ENCODE results near the gene NINJ1.
"Not testable (repeated sequence)": the region's sequence is repeated elsewhere in the genome, so short reads cannot be mapped to it uniquely, and the experiment has no call there.

NINJ1 gene

DNA sequence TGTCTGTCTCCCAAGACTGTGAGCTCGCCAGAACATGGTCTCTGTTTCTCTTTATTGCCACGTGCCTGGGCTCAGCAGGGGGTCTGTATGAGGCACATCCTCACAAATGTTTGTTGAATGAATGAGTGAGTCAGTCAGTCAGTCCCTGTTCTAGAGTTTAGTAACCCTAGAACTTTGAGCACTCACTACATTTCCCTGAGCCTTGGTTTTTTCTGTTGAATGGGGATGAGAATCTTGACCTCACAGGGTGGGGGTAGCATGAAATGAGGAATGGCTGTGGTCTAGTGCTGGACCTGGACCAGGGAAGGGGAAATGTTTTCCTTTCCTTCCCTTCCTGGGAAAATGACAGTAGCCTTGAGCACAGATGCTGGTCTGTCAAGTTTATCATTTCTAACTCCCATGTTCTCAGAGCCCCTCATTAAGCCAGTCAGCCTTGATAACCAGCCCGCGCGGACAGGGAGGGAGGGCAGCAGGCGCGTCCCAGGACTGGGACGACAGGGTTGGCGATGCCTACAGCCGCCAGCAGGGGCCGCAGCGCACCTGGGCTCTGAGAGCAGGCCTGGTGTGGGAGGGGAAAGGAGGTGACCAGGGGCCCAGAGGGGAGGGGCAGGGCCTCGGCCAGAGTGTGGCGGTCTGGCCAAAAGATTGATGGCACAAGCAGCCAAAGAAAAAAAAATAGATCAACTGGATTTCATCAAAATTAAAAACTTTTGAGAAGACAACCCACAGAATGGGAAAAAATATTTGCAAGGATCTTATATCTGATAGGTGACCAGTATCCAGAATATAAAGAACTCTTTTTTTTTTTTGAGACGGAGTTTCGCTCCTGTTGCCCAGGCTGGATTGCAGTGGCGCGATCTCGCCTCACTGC, 25.8 kb upstream of the NINJ1 start:
- peak; percentile 21 to 68 for DNase-seq

DNA sequence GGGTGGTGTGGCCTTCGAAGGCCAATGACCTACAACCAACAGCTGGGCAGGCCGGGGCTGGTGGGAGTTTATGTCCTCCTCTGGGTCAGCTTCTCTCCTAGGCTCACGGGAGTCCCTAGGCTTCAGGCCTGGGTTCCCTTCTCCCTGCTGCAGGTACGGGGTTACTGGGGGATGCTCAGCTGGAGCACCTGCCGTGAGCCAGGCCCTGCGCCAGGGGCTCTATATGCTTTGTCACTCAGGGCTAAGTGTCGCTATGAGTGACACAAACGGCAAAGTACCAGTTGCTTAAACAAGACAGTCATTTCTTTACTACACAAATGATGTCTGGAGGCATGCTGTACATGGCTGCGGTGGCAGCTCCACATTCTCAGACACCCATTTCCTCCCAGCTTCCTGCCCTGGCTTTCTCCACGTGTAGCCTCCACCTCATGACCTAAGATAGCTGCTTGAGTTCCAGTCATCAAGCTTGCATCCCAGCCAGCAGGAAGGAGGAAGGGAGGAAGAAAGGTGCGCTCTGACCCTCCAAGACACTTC, 22.5 kb upstream of the NINJ1 start:
- DNase-seq, result no peak

DNA sequence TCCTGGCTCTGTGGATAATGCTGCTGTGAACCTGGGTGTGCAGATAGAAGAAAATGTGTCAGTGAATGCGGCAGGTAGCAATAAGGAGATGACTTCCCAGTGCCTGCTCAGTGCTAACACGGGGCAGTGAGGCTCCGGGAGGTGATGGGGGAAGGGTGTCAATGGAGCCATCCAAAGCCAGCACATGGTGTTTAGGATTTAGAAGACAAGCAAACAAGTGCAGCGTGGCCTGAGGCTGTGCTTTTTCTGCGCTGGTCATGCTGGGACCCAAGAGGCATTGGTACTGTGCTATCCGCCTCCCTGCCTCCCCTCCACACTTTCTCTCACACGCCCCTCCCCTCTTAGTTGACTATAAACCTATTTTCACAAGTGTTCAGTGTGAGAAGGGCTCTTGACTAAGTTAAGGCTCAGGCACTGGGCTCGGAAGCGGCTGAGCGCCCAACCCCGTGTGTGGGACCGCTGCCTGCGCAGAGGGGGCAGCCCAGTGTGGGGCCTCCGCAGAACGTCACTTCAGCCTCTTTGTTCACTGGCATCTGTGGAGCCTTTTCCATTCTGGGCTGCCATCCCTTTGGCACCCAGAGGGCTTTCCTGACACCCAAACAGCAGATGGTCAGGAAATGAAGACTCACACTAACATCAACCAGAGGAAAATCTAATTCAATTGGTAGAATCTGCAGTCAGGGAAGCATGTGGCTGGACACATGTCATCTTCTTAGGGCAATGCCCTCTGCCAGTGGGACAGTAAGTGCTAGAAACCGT, 21.8 kb upstream of the NINJ1 start:
- DNase-seq, result no peak

DNA sequence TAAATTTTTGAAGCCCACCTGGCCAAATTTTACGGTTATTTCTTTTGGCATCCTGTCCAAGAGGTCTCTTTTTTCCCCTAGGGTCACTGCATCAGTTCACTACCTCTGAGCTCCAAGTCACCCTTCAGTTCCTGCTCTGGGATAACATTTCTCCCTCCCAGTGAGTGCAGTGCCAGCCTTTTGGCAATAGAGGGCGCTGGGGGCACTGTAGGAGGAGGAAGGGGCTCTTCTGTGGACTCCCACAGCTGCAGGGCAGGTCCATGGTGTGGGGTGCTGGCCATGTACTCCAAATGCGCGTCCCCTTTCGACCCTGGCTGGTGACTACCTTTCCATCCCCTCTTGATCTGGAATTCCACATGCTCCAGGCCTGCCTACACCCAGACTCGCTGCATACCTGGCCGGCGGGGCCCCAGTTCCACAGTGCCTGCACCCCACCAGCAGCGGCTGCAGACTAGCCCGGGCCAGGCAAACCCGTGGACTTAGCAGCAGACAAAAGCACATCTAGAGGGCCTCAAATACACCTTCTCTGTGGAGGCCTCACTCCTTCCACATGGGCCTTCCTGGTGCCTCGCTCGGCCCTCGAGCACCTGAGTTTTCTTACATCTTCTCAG, 20.3 kb upstream of the NINJ1 start:
- peak; percentile 33 to 46 for DNase-seq

DNA sequence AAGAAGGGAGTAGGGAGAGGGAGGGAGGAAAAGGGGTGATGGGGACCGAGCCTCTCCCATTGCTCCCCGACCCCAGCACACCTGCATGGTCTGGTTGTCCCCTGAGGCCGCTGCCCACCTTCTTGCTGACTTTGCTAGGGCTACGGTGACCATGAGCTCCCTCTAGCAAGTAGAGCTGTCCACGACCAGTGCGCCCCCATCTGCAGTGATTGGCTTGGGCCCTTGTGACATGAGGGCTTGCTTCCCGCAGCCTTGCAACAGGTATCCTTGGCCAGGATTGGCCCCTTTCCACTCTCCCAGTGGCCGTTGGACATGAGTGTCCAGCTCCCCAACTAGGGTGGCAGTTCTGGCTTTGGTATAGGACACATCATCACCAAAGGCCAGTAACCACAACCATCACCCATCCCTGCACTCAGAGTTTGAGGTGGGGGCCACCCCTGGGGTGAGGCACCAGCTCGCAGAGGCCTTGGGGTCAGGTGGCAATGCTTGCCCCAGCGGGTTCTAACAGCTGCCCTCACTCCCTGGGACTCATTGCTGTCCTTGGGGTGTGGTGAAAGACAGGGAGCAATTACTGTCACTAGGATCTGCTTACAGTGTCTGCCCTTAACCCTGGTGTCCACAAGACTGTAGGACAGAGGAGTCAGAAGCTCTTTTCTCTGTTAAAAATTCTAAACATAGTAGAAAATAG, 17.2 kb upstream of the NINJ1 start:
- DNase-seq, result no peak

DNA sequence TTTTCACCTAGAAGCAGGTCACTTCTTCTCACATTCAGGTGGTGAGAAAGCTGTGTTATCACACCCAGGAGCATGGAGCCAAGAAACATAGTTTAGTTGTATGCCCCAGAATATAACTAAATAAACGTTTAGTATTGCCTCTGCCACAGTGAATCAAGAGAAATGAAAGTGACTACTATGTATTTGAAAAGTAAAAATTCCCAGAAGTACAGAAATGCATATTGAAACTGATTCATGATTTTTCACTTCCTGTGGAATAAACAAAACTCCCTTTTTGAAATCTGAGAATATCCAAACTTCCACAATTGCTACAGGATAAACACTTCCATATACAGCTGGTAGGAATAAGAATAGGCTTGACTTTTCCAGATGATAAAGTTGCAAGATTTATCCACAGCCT, 15.3 kb upstream of the NINJ1 start:
- no peak for DNase-seq

DNA sequence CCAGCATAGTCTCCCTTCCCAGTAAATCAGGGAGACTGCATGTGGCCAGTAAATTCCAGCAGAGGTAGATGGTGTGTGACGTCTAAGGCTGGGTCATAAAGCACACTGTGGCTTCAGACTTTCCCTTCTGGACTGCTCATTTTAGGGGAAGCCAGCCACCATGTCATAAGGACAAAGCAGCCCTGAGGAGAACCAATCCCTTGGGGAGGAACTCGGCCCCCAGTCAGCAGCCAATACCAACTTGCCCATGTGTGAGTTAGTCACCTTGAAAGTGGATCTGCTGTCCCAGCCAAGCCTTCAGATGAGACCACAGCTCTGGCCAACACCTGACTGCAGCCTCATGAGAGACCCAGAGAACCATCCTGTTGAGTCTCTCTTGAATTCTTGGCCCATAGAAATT, 14.7 kb upstream of the NINJ1 start:
- no peak for DNase-seq

DNA sequence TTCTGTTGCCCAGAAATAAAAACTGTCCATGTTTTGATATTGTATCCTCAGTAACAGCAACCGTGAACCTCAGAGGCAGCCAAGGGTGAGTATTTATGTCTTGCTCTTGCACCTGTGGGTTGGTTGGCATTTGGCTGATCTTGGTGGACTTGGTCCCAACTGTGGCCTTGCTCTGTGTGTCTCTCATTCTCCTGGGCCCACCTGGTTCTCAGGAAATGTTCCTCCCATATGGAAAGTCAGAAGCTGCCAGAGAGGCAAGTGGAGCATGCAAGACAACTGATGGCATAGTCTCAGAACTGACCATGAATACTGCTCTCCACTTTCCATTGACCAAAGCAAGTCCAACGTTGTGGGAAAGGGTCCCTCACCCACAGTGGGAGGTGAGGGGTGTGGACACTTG, 13.6 kb upstream of the NINJ1 start:
- no peak for DNase-seq

DNA sequence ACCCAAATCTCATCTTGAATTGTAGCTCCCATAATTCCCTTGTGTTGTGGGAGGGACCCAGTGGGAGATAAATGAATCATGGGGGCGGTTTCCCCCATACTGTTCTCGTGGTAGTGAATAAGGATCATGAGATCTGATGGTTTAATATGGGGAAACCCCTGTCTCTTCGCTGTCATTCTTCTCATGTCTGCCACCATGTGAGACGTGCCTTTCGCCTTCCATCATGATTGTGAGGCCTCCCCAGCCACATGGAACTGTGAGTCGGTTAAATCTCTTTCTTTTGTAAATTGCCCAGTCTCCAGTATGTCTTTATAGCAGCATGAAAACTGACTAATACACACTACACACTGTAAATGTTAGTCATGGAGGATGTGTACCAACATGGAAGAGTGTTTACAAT, 12.6 kb upstream of the NINJ1 start:
- DNase-seq, result not testable (repeated sequence)

DNA sequence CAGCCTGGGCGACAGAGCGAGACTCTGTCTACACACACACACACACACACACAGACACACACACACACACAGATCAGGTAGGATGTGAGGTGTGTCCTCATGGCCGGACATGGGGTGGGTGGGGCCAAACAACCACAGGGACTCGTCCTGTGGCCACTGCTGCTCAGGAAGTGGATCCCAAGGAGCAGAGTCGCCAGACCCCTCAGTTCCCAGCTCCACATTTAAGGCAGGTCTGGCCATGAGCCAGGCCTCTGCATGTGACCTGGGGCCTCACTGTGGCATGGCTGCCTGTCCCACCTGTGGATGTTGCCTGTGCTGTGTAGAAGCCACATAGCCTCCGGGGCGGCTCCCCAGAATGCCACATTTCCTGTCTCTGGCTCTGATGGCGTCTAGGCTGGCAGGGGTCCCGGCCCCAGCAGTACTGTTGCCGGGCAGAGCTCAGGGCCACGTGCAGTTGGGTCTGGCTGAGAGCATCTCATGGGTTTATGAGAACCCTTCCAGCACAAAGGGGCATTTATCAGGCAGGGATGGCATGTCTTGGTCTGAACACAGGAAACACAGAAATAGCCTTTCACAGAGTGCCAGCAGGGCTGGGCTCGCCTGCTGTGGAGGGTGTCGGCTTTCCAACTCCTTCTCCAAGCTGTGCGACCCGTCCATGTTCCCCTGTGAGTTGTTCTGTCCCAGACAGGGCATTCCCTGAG, 9.9 kb upstream of the NINJ1 start:
- no peak for DNase-seq

DNA sequence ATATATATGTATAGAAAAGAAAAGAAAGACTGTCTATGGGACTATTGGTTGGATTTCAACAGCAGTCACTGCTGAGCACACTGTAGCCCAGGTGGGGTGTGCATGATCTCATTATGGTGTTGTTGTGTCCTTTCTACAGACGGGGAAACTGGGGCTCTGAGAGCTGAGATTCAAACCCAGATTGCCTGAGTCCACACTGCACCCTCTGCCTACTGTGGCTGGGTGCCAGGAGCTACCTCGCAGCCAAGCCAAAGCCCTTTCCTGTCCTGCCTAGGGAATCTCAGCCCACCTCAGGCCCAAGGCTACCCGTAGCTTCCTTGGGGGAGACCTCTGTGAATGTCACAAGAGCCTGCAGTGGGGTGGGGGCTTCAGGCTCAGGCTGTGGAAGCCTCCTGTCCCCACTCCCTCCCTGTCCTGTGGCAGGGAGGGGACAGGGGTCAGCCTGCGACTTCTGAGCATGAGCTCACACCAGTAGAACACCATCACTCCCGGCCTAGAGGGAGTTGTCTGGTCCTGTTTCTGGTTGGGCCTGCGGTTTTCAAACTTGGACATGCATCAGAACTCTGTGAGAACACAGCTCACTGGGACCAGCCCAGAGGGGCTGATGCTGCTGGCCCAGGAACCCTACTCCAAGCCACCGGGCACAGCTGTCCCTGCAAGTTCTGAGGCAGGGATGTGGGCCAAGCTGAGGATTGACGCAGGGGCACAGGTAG, 7.9 kb upstream of the NINJ1 start:
- no peak for DNase-seq

DNA sequence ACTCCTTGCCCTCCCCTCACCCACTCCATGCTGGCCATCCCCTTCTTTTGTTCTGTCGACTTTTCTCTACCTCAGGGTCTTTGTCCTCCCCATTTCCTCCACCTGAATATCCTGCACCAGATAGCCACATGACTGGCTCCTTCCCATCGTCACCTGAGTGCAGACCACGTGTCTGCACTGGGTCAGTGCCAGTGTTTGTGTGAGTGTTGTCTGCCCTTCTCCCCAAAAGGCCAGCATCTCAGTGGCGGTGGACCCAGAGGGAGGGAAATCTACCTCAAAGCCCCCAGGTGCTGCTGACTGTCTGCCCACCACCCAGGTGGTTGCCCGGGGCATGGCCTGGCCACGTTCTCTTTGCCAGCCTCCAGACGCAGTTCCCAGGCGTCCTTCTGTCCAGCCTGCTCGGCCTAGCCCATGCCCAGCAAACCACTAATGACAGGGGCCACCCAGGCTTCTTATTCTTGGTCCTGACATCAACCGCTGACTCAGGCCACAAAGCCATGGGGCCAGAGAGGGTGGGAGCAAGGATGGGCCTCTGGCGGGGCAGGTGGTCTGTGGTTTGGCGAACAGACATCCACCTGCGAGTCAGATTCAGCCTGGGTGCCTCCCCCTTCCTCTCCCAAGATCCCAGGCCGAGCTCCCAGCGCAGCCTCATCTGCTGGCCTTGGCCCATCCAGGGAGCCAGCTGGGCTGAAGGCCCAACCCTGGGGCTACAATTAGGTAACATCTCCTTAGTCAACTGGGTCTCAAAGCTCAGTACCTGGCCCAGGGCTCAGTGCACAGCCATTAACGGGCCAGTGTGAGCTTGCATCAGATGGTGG, 5.5 kb upstream of the NINJ1 start:
- no peak for DNase-seq

DNA sequence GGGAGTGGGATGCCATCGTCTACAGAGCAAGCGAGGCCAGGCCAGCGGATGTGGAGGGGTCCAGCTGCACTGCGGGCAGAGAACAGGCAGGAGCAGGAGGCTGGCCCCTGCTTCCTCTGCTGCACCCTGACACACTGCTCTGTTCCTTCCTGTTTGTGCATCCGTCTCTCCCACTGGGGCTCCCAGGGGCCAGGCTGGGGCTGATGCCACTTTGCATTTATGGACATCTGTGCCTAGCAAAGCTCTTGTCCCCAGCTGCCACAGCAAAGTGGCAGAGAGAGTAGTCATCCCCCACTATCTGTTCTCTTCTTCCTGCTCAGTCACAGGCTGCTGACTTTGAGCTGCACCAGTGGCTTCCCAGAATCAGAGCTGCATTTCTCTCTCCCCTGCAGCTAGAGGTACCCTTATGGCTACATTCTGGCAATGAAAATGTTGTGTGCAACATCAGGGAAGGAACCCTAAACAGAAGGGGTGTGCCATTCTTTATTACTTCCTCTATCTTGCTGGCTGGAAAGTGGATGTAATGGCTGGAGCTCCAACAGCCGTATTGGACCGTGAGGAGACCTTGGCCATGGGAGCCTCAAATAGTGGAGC, 4.2 kb upstream of the NINJ1 start:
- DNase-seq, result no peak

DNA sequence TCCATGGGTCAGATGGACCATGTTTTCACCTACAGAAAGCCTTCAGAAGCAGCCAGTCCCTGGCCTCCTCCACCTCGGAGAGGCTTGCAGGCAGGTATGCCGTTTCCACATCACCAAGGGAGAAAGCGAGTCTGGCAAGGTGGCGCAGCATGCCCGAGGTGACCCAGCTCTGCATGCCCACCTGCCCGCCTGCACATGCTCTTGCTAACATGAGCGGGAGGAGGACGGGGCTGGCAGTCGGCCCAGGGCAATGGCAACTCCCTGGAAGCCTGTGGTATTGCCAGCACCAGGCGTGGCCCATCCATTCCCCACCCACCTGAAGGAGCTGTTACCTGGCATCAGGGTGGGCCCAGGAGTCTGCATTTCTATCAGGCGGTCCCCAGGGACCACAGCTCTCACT, 3.3 kb upstream of the NINJ1 start:
- no peak for DNase-seq

DNA sequence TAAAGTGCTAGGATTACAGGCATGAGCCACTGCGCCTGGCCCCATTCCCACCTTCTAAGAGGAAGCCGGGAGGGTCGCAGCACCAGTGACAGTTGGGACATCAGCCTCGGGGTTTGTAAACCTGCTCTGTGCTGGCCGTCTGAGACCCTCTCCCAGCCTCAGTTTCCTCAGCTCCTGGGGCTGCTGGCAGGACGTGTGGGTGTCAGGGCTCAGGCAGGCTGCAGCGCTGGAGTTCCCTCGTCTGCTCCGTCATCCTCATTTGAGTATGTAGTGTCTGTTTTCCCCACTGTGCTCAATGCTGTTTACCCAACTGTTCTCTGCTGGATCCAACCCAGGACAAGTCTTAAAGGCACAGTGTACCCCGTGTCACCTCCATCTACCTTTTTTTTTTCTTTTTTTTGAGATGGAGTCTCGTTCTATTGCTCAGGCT, 2.0 kb upstream of the NINJ1 start:
- no peak for DNase-seq

DNA sequence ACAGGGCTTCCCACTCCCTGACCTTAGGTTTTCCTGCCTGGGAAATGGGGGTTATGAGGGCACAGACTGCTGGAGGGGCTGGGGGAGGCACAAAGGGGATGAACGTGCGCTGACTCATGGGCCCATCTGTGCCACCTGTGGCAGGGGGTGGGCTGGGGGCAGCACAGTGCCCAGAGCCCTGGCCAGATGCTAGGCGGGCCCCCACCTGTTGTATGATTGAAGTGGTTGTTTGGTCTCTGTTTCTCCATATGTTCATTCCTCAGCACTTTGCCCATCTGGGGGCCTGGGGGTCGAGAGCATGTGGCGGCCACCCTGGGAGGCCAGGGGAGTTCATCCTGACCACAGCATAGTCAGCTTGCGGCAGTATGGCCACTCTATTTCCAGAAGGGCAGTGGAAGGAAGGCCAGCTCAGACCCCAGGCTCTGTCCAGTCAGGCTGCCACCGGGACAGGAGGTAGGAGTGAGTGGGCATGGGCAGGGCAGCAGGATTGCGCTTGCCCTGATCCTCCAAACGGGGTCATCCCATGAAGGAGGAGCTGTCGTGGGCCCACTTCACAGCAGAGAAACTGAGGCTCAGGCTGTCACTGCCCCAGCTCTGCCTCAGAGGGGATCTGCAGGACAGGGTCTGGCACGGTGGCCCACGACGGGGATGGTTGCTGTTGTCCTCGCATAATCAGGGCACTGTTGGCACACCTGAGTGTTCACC, 841 bp upstream of the NINJ1 start:
- DNase-seq, result no peak

DNA sequence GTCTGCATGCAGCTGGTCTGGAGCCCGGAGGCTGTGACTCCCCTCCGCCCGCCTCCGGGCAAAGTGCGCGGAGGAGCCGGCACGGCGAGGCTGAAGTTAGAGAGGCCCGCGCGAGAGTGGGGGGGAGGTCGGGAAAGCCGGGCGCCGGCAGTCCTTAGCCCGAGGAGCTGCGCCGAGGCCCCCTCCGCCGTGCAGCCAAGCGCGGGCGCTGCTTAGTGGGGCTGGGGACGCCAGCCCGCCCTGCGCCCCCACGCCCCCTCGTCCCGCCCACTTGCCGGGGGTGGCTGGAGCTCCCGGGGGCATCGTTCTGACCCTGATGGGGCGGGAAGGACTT, 403 bp downstream of the NINJ1 start:
- peak; percentile 33 to 62 for DNase-seq

DNA sequence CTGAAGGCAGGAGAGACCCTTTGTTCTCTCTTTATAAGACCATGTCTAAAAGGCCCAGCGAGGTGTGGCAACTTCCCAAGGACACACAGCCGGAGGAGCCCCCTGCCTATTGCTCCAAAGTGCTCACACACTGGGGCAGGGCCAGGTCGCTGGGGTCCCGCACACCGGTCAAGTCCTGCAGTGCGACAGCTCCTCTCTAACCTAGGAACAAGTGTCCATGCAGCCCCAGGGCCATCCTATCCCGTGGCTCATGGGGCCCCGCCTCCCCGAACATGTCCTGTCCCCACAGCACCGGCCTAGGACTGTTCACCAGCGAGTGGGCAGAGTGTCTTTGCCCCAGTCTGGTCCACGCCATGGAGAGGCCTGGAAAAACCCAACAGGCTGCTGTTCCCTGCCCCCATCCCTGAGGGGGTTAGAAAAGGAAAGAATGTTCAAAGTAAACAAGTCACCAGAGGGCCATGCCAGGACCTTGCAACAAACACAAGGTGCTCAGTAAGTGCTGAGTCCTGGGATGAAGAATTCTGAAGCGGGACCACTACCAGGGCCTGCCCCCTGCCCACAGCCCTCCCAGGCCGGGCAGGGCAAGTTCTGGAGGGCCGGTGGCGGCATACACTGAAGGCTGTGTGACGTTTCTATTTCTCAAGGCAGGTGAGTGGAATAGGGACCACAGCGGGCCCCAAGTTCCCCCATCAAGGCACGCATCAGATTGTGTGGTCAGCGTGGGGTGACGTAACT, 938 bp downstream of the NINJ1 start:
- no peak for DNase-seq

DNA sequence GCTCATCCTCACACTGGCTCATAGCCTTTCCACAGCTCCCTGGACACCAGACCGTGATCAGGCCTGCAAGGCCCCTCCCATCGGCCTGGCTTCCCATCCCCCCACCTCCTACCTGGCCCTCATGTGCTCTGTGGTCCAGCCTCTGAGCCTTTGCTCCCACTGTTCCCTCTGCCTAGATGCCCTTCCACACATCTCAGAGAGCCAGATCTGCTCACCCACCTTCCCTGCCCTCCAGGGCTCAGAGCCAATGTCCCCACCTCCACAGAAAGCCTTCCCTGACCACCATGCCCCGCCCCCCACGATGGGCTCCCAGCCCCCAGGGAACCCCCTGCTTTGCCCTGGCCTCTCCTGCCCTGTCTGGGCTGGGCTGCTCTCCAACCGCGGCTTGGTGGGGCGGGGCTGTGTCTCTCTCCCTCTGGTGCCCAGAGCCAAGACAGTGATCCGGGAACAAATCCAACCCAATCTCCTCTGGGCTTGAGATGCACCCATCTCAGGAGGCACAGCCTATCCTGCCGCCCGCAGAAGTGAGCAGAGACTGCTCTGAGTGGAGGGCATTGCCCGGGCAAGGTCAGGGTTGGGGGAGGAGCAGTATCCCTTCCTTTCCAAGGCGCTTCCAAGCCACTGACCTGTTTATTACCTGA, 1.6 kb downstream of the NINJ1 start:
- DNase-seq, result no peak
